ENCODE measurements around the gene SDR39U1. TPM values are rescaled to one million over a fixed set of nuclear protein-coding genes. Genes with fewer than 3 reads are reported as not detected.

The SDR39U1 gene
- total RNA-seq, 1 experiment from 2014 or later: 3.3 TPM

DNA sequence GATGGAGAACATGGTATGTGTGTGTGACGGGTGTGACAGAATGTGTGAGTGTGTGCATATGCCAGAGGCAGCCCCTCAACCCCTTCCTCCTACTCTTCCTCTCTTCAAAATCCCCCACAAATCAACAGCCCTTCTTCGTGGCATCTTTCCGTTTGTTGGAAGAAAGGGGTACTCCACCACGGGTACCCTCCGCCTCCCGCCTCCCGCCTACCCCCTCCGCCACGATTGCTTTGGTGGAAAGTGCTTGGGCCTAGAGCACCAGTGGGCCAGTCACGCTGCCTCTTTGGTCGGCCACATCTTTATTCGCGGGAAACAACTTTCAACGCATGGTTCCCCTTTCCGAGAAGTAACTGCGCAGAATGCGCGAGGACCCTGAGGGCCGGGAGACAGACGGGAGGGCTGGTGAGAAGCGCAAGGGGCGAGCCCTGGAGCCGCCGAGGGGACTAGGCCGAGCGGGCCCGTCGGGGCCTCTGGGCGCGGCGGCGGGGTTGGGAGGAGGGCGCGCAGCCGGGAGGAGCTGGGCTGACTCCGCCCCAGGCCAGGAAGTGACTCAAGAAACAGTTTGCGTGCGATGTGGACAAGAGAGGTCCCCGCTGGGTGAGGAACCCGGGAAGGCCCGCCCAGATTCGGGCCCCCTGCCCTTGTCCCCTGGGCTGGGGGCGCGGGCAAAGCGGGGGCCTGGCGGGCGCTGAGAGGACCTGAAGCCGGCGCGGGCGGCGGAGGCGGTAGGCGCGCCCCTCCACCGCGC, 13.0 kb downstream of the SDR39U1 start, which contains the start of the genes CBLN3 and KHNYN:
Gene CBLN3 (minus strand): TSS at position 274 of the 748 bp plus-strand sequence. CDS start 614 bp downstream, outside the sequence.
Gene KHNYN (plus strand): TSS at position 560 of the 748 bp plus-strand sequence. CDS start 777 bp downstream, outside the sequence.
- DNase-seq (ENCODE audit: low spot score): peak; percentile 58

- no peak for DNase-seq (ENCODE audit: low spot score)
These were observed 13.8 kb downstream of the SDR39U1 start for GRCh38 chr14:24428628-24429394.

GRCh38 chr14:24427537-24428508, 14.8 kb downstream of the SDR39U1 start:
- no peak for DNase-seq (ENCODE audit: low spot score)

DNA sequence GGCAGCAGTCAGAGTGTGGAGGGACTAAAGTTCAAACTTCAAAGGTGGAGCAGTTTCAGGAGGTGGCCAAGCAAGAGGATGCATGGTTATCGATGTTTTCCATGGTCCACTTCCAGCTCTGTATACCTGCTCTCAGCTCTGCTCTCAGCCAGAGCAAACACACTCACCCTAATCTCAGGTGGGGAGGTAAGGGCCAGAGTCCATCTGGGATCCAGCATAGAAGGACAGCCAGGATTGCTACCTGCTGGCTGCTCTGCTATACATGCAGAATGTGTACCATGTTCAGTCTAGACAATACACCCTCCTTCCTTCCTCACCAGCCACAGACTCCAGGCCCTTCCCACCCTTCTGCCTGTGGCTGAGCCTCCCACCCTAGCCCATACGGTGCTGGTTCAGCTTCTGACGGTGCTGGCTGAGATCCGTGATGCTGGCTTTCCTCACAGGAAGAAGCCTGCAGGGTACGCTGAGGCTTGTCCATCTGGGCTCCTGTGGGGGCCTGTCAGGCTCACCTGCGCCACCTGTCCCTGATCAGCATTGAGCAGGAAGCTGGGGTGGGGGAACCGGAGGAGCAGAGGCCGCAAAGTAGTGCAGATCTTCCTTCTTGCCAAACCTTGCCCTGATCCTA, 15.6 kb downstream of the SDR39U1 start:
- DNase-seq (ENCODE audit: low spot score): no peak

DNA sequence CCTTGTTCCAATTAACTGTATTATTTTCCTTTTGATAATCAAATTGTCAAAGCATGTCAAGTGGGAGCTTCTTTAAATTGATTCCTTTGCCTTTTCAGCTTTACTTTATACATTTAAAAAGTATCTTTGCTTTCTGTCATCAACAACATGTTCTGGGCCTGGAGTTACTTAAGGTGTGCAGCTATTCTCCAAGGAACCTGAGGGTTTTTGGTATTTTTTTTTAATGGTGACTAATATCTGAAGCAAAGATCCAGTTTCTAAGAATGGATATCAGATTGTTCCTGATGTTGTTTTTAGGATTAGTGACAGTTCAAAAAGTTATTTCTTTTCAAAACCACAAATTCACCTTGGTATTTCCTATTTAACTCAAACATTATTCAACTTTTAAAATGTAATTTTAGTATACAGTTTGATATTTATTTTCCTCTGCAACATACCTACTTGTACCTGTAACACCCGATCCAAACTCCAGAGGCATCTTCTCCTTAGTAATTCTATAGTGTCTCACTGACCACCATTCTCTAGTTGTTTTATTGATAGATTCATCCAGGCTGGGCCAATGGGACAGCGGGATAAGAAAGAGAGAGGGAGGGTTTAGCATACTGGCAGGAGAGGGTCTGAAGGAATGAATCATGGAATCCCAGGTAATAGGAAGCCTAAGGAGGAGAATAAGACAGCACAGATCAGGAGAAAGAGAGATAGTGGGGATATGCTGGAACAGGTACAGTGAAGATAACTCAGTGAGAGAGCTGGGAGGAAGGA, 16.2 kb downstream of the SDR39U1 start:
- DNase-seq (ENCODE audit: low spot score): no peak

- no peak for DNase-seq (ENCODE audit: low spot score)
These were observed 16.9 kb downstream of the SDR39U1 start for GRCh38 chr14:24425704-24426103.

DNA sequence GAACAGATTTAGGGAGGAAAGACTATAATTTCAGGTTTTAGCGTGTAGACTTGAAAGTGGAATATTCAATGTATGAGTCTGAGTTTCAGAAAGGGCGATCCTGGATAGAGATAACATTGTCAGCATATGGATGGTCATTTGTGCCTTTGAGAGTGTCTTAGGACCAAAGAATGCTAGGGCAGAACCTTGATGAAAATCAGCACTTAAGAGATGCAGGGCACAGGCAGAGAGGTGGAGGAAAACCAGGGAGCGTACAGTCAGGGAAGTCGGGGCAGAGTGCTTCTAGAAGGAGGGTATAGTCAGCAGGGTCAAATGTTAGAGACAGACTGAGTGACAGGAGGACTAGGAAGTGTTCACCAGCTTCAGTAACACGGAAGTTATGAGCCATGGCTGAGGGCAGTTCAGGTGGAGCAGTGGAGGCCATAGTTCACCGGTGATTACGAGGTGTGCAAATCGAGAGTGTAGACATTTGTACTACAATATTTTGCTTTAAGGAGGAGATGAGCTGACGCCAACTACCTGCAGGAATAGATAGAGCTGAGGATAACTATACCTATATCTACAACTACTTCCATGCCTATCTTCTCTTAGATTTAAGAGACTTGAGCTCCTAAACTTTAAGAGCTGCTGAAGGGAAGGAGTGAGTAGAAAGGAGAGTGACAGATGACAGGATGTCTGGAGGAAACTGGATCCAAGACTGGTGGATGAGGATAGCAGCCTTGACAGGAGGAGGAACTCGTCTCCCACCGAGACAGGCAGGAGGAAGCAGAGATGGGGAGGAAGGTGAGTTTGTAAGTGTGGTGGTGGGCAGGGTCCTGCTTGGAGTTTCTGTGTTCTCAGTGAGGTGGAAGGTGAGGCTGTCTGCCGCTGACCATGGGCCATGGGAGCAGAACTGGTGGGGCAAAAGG, 19.6 kb downstream of the SDR39U1 start:
- no peak for DNase-seq (ENCODE audit: low spot score)

GRCh38 chr14:24422261-24422660, 20.3 kb downstream of the SDR39U1 start:
- DNase-seq (ENCODE audit: low spot score): no peak

GRCh38 chr14:24418492-24418873, 24.1 kb downstream of the SDR39U1 start:
- DNase-seq (ENCODE audit: low spot score): no peak

DNA sequence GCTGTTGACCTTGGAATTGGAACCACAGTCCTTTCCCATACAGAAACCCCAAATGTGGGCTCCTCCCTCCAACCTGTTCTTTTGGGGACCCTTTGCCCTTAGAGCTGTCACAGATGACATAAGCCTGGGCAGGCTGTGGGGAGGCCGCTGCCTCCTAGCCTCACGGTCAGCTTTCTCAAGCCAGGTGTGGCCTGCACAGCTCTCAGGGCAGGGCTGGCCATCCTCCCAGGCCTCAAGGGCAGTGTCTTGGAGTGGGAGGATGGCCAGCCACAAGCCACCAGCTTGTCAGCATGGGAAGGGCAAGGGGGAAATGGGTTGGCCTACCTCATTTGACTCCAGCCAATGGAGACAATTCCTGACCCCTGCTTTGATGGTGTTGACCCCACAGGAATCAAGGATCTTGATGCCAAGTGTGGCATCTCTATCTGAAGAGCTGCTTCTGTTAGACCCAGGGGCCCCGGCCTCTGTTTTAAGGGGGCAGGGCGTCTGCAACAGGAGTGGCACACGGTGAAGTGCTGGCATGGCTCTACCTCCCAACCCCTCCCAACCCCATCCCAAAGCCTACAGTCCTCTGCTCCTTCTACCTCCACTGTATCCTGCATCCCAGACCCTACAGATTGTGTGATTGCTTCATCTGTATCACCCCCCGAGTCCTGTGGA, 24.6 kb downstream of the SDR39U1 start:
- no peak for DNase-seq (ENCODE audit: low spot score)

GRCh38 chr14:24416932-24417619, 25.5 kb downstream of the SDR39U1 start:
- no peak for DNase-seq (ENCODE audit: low spot score)

GRCh38 chr14:24416254-24416931, 26.2 kb downstream of the SDR39U1 start:
- DNase-seq (ENCODE audit: low spot score): no peak

DNA sequence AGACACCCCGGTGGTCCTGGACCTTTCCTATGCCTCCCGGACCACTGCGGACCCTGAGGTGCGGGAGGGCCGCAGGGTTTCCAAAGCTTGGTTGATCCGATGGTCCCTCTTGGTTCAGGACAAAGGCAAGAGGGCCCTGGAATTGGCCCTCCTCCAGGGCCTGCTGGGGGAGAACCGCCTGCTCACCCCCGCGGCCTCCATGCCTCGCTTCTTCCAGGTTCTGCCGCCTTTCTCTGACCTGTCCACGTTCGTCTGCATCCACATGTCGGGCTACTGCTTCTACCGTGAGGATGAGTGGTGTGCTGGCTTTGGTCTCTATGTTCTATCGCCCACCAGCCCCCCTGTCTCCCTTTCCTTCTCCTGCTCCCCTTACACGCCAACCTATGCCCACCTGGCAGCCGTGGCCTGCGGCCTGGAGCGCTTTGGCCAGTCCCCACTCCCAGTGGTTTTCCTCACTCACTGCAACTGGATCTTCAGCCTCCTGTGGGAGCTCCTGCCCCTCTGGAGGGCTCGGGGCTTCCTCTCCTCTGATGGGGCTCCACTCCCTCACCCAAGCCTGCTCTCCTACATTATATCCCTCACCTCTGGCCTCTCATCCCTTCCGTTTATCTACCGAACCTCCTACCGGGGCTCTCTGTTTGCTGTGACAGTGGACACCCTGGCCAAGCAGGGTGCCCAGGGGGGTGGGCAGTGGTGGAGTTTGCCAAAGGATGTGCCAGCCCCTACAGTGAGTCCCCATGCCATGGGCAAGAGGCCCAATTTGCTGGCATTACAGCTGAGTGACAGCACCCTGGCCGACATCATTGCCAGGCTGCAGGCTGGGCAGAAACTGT, 26.9 kb downstream of the SDR39U1 start:
- no peak for DNase-seq (ENCODE audit: low spot score)

- DNase-seq (ENCODE audit: low spot score): no peak
These were observed 27.7 kb downstream of the SDR39U1 start for GRCh38 chr14:24414732-24415420.

DNA sequence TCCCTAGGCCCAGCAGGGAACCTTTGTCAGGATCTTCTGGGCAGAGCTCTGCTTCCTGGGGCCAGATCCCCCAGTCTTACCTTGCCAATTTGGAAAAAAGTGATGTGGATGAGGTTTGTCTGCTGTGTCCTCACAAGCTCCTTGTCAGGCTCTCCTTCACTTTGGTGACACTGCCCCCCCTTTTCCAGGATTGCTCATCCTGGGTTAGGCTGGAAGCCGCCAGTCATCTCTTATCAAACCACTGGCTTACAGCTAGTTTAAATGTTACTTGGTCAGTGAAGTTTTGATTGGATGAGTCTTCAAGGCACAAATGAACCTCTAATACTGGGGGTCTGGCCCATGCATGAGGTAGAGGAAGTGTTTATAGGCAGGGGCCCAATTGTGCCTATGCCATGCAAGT, 28.5 kb downstream of the SDR39U1 start:
- DNase-seq (ENCODE audit: low spot score): no peak

Measured in A172 (cell line).